B cell (primary cell): ENCODE data around the gene CRYBG2. TPM values are rescaled to one million over a fixed set of nuclear protein-coding genes. Genes with fewer than 3 reads are reported as not detected.

Experiments used
- ATAC-seq: fragments of 200-7000 bp; cut with Tn5 transposase; one replicate; pipeline ENCODE4 v1.10.0; 2021; ENCODE audit warnings: low read depth, mild to moderate bottlenecking, moderate number of reproducible peaks, moderate library complexity
- CTCF ChIA-PET: fragments of 350-600 bp; sonication (Branson Sonifier 250); formaldehyde crosslinking; loops from one replicate; lab custom pipeline; 2021; ENCODE audit warnings: antibody characterized with exemption, inconsistent platforms; lab: Charles Lee
- POLR2A ChIA-PET: fragments of 350-600 bp; sonication (Branson Sonifier 250); formaldehyde crosslinking; loops from one replicate; lab custom pipeline; 2021; ENCODE audit warnings: antibody characterized with exemption; lab: Charles Lee
- DNase-seq: peaks from one replicate; pipeline ENCODE4 v3.0.0; 2013
- H2AFZ ChIP-seq: 2 replicates; pipeline ENCODE4 v1.6.1; 2012; ENCODE audit warnings: mild to moderate bottlenecking, low read depth, low read length; ENCODE audit not compliant: insufficient read depth, poor library complexity, severe bottlenecking
- H3K27ac ChIP-seq, 2 donors: 1 replicate in 1 of 2; 2 replicates in 1 of 2; pipeline ENCODE4 v1.5.1; 2012 to 2013; ENCODE audit warnings: low read length in 2 of 2, mild to moderate bottlenecking in 2 of 2, moderate library complexity in 1 of 2
- H3K27me3 ChIP-seq, 4 experiments: fragments of 200-600 bp in 1 of 4; sonication (generic) in 1 of 4; replicated peaks in 1 of 4; 1 replicate in 2 of 4; 2 replicates in 2 of 4; pipeline versions ENCODE4 v1.6.1 to v1.7.0; 2013 to 2016; ENCODE audit warnings: low read length in 3 of 4, mild to moderate bottlenecking in 2 of 4, mixed read lengths in 1 of 4, moderate library complexity in 1 of 4; ENCODE audit not compliant: insufficient read depth in 4 of 4, control insufficient read depth in 3 of 4; ENCODE audit errors: control extremely low read depth in 1 of 4
- H3K36me3 ChIP-seq, 2 experiments: replicated peaks in 1 of 2; 1 replicate in 1 of 2; 2 replicates in 1 of 2; pipeline versions ENCODE4 v1.6.1 to v1.7.1; 2013; ENCODE audit warnings: low read length in 1 of 2; ENCODE audit not compliant: insufficient read depth in 2 of 2, control insufficient read depth in 1 of 2; ENCODE audit errors: control extremely low read depth in 1 of 2, extremely low read depth in 1 of 2
- H3K4me1 ChIP-seq, 2 donors: fragments of 200-600 bp in 1 of 2; sonication (generic) in 1 of 2; 1 replicate in 1 of 2; 2 replicates in 1 of 2; pipeline versions ENCODE4 v1.5.1 to v1.6.1; 2013 to 2017; ENCODE audit warnings: low read length in 2 of 2; ENCODE audit not compliant: control insufficient read depth in 2 of 2, insufficient read depth in 2 of 2
- H3K4me2 ChIP-seq: replicated peaks from 2 replicates; pipeline ENCODE3; 2012; ENCODE audit warnings: mild to moderate bottlenecking, low read depth, low read length; ENCODE audit not compliant: poor library complexity, severe bottlenecking
- H3K4me3 ChIP-seq, 5 experiments: fragments of 200-600 bp in 1 of 5; sonication (generic) in 1 of 5; 1 replicate in 3 of 5; 2 replicates in 2 of 5; pipeline versions ENCODE4 v1.5.1 to v1.7.0; 2011 to 2016; ENCODE audit warnings: low read length in 4 of 5, mild to moderate bottlenecking in 4 of 5, low read depth in 2 of 5, control low read depth in 1 of 5, moderate library complexity in 1 of 5; ENCODE audit not compliant: insufficient read depth in 1 of 5; ENCODE audit errors: control extremely low read depth in 1 of 5, extremely low read depth in 1 of 5
- H3K79me2 ChIP-seq: fragments of 200-600 bp; sonication (generic); one replicate; pipeline ENCODE4 v1.6.0; 2016; ENCODE audit warnings: low read length; ENCODE audit not compliant: control insufficient read depth, insufficient read depth
- H3K9ac ChIP-seq: fragments of 200-600 bp; sonication (generic); 2 replicates; pipeline ENCODE4 v1.6.1; 2017; ENCODE audit warnings: mild to moderate bottlenecking, low read length, moderate library complexity
- H3K9me3 ChIP-seq, 3 donors: one replicate each; pipeline versions ENCODE4 v1.6.1 to v1.7.1; 2013; ENCODE audit warnings: low read length in 2 of 3; ENCODE audit not compliant: control insufficient read depth in 2 of 3, insufficient read depth in 1 of 3; ENCODE audit errors: control extremely low read depth in 1 of 3
- H4K20me1 ChIP-seq: 2 replicates; pipeline ENCODE4 v1.6.0; 2012; ENCODE audit warnings: mild to moderate bottlenecking, low read length; ENCODE audit not compliant: insufficient read depth, control insufficient read depth, poor library complexity, severe bottlenecking
- H3K27ac Mint-ChIP-seq: one replicate; pipeline ENCODE4 v1.8.0; 2021; ENCODE audit warnings: mixed read lengths
- H3K27me3 Mint-ChIP-seq: one replicate; pipeline ENCODE4 v1.8.0; 2021; ENCODE audit warnings: mixed read lengths
- H3K4me1 Mint-ChIP-seq: one replicate; pipeline ENCODE4 v1.8.0; 2021; ENCODE audit warnings: mixed read lengths
- H3K4me3 Mint-ChIP-seq: one replicate; pipeline ENCODE4 v1.8.0; 2021; ENCODE audit warnings: mixed read lengths
- H3K9me3 Mint-ChIP-seq: one replicate; pipeline ENCODE4 v1.8.0; 2022; ENCODE audit warnings: mixed read lengths; ENCODE audit not compliant: insufficient read depth
- EZH2 ChIP-seq: IDR thresholded peaks from 2 replicates; pipeline ENCODE4 v1.6.1; 2012; ENCODE audit warnings: borderline replicate concordance, low read depth, mild to moderate bottlenecking, moderate library complexity, low read length; ENCODE audit not compliant: insufficient read depth, poor library complexity, severe bottlenecking
- WGBS: methylation state at CpG from one replicate; pipeline ENCODE4 v1.1.5; 2013; ENCODE audit warnings: missing lambda C conversion rate; ENCODE audit not compliant: insufficient coverage; 5-methylcytosine and 5-hydroxymethylcytosine counted together
- intact Hi-C: fragments of 100-400 bp; cut with micrococcal nuclease; formaldehyde crosslinking; loops from one replicate; pipeline ENCODE4 v1.10.0; 2022
- polyA plus RNA-seq: library from polyadenylated mRNA; depleted of rRNA; stranded (reverse); fragments of >200 nt; gene quantifications from 2 replicates; pipeline ENCODE4 v1.2.3, GENCODE V29; 2012
- total RNA-seq, 2 donors: library from RNA; stranded (reverse); fragments of 120-200 nt in 1 of 2; gene quantifications; 1 replicate in 1 of 2; 2 replicates in 1 of 2; pipeline versions ENCODE4 v1.2.3 to v1.2.4, GENCODE V29; 2013 to 2022
- TF ChIP-seq, protein P1 (sequence below): fragments of 200-600 bp; IDR thresholded peaks from one replicate; pipeline ENCODE4 v1.8.0; 2022; ENCODE audit warnings: antibody characterized with exemption, mild to moderate bottlenecking

The CRYBG2 gene
- total and polyA plus RNA-seq, 2 donors (not counting 1 experiment from before 2014, with no cell fraction given): 3.3 to 5.3 TPM

DNA sequence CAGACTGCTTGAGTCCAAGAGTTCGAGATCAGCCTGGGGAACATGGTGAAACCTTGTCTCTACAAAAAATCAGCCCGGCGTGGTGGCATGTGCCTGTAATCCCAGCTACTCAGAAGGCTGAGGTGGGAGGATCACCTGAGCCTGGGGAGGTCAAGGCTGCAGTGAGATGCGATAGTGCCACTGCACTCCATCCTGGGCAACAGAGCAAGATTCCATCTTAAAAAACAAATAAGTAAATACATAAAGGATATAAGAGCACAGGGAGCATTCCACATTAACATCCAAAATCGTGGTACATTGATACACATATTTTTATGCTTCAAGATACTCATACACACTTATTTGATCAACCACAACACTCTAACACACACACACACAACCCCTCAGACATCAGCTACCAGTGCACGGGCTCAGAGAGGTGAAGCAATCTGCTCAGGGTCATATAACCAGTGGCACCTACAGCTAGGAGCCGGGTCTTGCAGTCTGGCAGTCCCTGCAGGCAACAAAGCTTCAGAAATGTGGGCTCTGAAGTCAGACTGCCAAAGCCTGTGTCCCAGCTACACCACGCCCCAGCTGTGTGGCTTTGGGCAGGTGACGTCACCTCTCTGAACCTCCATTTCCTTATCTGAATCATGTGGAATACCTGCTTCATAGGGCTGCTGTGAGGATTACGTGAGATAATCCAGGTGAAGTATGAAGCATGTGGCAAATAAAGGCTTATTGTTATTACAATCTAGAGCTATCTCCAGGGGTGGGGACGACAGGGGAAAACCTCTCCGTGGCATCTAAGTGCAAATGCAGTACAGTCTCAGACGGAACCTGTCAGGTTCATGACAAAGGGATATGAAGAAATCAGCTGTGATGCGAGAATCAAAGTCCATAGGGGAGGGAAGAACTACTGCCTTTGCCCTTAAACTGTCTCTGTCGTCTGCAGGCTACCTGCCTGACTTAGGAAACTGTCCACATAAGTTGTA, 4.8 kb upstream of the CRYBG2 start:
- H3K4me3 Mint-ChIP-seq: peak overlapping the region; percentile 29
- Histone ChIP-seq H4K20me1 (no peaks in the 10 kb centered on the region), H3K27ac (no peak overlapping the region), H3K9ac (no peak overlapping the region), H3K9me3 (peaks cover 0 to 11% (median 0%) of the 10 kb centered on the region in 3 donors), H3K4me1 (peaks cover 22% of the 10 kb centered on the region in 2 donors), H3K4me2 (no peak overlapping the region), H3K4me3 (no peak overlapping the region), H3K27me3 (peaks cover 0 to 34% (median 10%) of the 10 kb centered on the region in 4 experiments), H2AFZ (no peak overlapping the region), H3K79me2 (no peaks in the 10 kb centered on the region), H3K36me3 (no peaks in the 10 kb centered on the region)
- POLR2A ChIA-PET: interaction anchor here (0.6 to 0.8 kb wide), 2 partner anchors 33 to 37 kb away, joined by 3 read pairs; no protein-coding TSS in a partner anchor
- no peaks in the 10 kb centered on the region for H3K9me3 Mint-ChIP-seq
- 73% methylated on average over 10 of the region's 15 CpGs for WGBS
- no peak for ATAC-seq
- no peak overlapping the region for H3K27ac Mint-ChIP-seq
- TF ChIP-seq EZH2: no peak
- TF ChIP-seq, protein P1, sequence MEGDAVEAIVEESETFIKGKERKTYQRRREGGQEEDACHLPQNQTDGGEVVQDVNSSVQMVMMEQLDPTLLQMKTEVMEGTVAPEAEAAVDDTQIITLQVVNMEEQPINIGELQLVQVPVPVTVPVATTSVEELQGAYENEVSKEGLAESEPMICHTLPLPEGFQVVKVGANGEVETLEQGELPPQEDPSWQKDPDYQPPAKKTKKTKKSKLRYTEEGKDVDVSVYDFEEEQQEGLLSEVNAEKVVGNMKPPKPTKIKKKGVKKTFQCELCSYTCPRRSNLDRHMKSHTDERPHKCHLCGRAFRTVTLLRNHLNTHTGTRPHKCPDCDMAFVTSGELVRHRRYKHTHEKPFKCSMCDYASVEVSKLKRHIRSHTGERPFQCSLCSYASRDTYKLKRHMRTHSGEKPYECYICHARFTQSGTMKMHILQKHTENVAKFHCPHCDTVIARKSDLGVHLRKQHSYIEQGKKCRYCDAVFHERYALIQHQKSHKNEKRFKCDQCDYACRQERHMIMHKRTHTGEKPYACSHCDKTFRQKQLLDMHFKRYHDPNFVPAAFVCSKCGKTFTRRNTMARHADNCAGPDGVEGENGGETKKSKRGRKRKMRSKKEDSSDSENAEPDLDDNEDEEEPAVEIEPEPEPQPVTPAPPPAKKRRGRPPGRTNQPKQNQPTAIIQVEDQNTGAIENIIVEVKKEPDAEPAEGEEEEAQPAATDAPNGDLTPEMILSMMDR: no peak
- H3K27me3 Mint-ChIP-seq: peaks cover 26% of the 10 kb centered on the region
- intact Hi-C loops: no loop called here
- no peak for DNase-seq
- H3K4me1 Mint-ChIP-seq: peaks cover 29% of the 10 kb centered on the region
- CTCF ChIA-PET: interaction anchor here (0.5 to 2.1 kb wide), 10 partner anchors 20 to 189 kb away, joined by 3 to 10 read pairs (median 3); partner anchors contain the start of genes SH3BGRL3 and ZNF593
